Stomach (tissue), 9 donors: Measurements from ENCODE around the gene CCDC63. TPM values are rescaled to one million over a fixed set of nuclear protein-coding genes. Genes with fewer than 3 reads are reported as not detected.

Experiments
- DNase-seq, 2 donors: peaks; one replicate each; pipeline versions ENCODE4 v3.0.0 to v3.0.0-alpha.2; 2013 to 2019
- H3K27ac ChIP-seq, 5 donors: fragments of 200-600 bp in 4 of 5; sonication (generic) in 4 of 5; one replicate each; pipeline ENCODE4 v1.5.1; 2013 to 2019; ENCODE audit warnings: mild to moderate bottlenecking in 1 of 5, moderate library complexity in 1 of 5
- H3K27me3 ChIP-seq, 3 donors: fragments of 200-600 bp; sonication (generic); one replicate each; pipeline ENCODE4 v1.5.1; 2017 to 2019; ENCODE audit warnings: mixed run types in 1 of 3
- H3K36me3 ChIP-seq, 4 donors: fragments of 200-600 bp; sonication (generic); 1 replicate in 3 of 4; 2 replicates in 1 of 4; pipeline ENCODE4 v1.5.1; 2016 to 2019
- H3K4me1 ChIP-seq, 4 donors: fragments of 200-600 bp; sonication (generic); one replicate each; pipeline ENCODE4 v1.5.1; 2016 to 2019
- H3K4me3 ChIP-seq, 4 donors: fragments of 200-600 bp; sonication (generic) in 3 of 4; one replicate each; pipeline ENCODE4 v1.5.1; 2016 to 2019; ENCODE audit warnings: mild to moderate bottlenecking in 1 of 4
- H3K9me3 ChIP-seq, 4 donors: fragments of 200-600 bp; sonication (generic); one replicate each; pipeline ENCODE4 v1.5.1; 2016 to 2019
- EP300 ChIP-seq: sonication (generic); formaldehyde crosslinking; IDR thresholded peaks from one replicate; pipeline ENCODE4 v1.6.1; 2017; ENCODE audit warnings: antibody characterized with exemption
- POLR2A ChIP-seq, 4 donors: fragments of 450-650 bp; IDR thresholded peaks; one replicate each; pipeline ENCODE4 v1.6.1; 2016; ENCODE audit warnings: antibody characterized with exemption in 4 of 4, control low read depth in 2 of 4, mild to moderate bottlenecking in 1 of 4, moderate library complexity in 1 of 4
- POLR2AphosphoS5 ChIP-seq, 3 donors: sonication (generic); formaldehyde crosslinking; IDR thresholded peaks; one replicate each; pipeline ENCODE4 v1.6.1; 2016; ENCODE audit warnings: antibody characterized with exemption in 3 of 3
- WGBS, 5 donors: extraction: QIAGEN DNeasy Blood & Tissue Kit in 3 of 5; methylation state at CpG; one replicate each; pipeline versions ENCODE4 v1.1.5 to v1.1.7; 2013 to 2018; 5-methylcytosine and 5-hydroxymethylcytosine counted together
- intact Hi-C: fragments of 100-400 bp; cut with DNase I; formaldehyde crosslinking; loops from one replicate; pipeline ENCODE4 v1.15.1; 2023; ENCODE audit warnings: low total_unique reads
- polyA plus RNA-seq, 3 donors: library from polyadenylated mRNA; stranded (reverse); fragments of 200-250 nt; gene quantifications; one replicate each; pipeline ENCODE4 v1.2.3, GENCODE V29; 2013
- total RNA-seq, 5 donors: library from RNA; depleted of rRNA; stranded (reverse); fragments of >200 nt; gene quantifications; one replicate each; pipeline versions ENCODE4 v1.1.0 to v1.2.3, GENCODE V29; 2014 to 2016
- TF ChIP-seq, protein P1 (sequence below), 7 experiments: fragments of 450-650 bp in 4 of 7; fragments of 200-600 bp in 3 of 7; sonication (generic) in 3 of 7; IDR thresholded peaks; one replicate each; pipeline ENCODE4 v1.5.1; 2016 to 2019; ENCODE audit warnings: antibody characterized with exemption in 7 of 7, control low read depth in 2 of 7, mild to moderate bottlenecking in 1 of 7
- donor health status: healthy with polysubstance abuse.
- donor health status: Bipolar disorder and iron deficiency.
- donor health status: healthy.

CCDC63 gene
- total and polyA plus RNA-seq, 8 donors, result not detected

DNA sequence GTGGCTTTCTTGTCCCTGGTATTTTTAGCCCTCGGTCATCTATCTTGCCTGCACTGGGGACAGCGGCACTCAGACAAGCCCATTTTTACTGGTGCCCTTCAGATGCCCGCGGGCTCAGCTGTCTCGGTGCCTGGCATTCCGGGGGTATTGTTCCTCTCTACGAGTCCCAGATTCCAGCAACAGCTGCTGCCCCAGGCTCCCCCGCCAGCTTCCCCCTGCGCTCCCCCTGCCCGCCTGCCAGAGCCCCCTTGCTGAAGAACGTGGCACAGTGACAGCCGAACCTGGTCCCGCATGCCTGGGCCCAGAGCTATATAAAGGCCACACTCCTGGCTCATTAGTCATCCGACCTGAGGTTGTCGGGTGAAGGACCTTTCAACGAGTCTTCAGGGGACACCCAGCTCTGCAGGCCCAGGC lies 84.5 kb downstream of the CCDC63 start:
- H3K4me3 ChIP-seq, result no peak overlapping the region
- no peaks in the 10 kb centered on the region for H3K9me3 ChIP-seq
- H3K27ac ChIP-seq, result no peak overlapping the region
- TF ChIP-seq EP300, result no peak
- peaks cover 0 to 71% (median 6%) of the 10 kb centered on the region in 3 donors for H3K27me3 ChIP-seq
- peak in 1 of 2 donors; percentile 14 for DNase-seq
- WGBS, 5 donors, result 60 to 71% (median 63%) methylated on average over 12 to 16 of the region's 16 CpGs
- H3K36me3 ChIP-seq, result no peaks in the 10 kb centered on the region
- H3K4me1 ChIP-seq, result no peaks in the 10 kb centered on the region
- intact Hi-C loops, result loop anchor here (10.0 kb wide), 1 partner anchor 373 kb away; no protein-coding TSS in a partner anchor

DNA sequence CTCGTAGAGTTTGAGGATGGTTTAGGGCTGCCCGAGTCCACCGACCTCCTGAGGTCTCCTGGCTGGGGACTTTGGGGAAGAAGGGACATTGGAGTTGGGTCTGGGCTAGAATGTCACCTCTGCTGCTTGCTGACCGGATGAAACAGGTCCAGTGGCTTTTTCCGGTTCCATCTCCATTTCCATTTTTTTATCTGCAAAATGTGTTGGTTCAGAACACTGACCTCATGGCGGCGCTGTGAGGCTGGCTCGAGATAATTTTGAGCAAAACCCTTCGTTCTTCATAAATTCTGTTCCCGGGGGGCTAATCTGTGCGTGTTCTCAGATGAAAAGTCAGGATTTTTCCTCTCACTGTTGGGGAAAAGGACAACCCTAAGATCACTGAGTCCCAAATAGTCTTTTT lies 85.3 kb downstream of the CCDC63 start:
- 38 to 50% (median 39%) methylated on average over 11 of the region's 11 CpGs for WGBS, 5 donors
- peaks cover 0 to 77% (median 6%) of the 10 kb centered on the region in 3 donors for H3K27me3 ChIP-seq
- H3K4me1 ChIP-seq, result peaks cover 0 to 4% (median 2%) of the 10 kb centered on the region in 4 donors
- intact Hi-C loops, result loop anchor here (10.0 kb wide), 1 partner anchor 373 kb away; no protein-coding TSS in a partner anchor
- no peaks in the 10 kb centered on the region for H3K36me3 ChIP-seq
- no peak overlapping the region for H3K27ac ChIP-seq
- H3K9me3 ChIP-seq, result no peaks in the 10 kb centered on the region
- TF ChIP-seq, protein P1, sequence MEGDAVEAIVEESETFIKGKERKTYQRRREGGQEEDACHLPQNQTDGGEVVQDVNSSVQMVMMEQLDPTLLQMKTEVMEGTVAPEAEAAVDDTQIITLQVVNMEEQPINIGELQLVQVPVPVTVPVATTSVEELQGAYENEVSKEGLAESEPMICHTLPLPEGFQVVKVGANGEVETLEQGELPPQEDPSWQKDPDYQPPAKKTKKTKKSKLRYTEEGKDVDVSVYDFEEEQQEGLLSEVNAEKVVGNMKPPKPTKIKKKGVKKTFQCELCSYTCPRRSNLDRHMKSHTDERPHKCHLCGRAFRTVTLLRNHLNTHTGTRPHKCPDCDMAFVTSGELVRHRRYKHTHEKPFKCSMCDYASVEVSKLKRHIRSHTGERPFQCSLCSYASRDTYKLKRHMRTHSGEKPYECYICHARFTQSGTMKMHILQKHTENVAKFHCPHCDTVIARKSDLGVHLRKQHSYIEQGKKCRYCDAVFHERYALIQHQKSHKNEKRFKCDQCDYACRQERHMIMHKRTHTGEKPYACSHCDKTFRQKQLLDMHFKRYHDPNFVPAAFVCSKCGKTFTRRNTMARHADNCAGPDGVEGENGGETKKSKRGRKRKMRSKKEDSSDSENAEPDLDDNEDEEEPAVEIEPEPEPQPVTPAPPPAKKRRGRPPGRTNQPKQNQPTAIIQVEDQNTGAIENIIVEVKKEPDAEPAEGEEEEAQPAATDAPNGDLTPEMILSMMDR (IDR thresholded peaks at IDR 0.05), result no peak
- TF ChIP-seq EP300 (no peak), POLR2AphosphoS5 (IDR thresholded peaks at IDR 0.05) (no peak), POLR2A (IDR thresholded peaks at IDR 0.05) (no peak)
- no peak overlapping the region for H3K4me3 ChIP-seq
- DNase-seq, result no peak

DNA sequence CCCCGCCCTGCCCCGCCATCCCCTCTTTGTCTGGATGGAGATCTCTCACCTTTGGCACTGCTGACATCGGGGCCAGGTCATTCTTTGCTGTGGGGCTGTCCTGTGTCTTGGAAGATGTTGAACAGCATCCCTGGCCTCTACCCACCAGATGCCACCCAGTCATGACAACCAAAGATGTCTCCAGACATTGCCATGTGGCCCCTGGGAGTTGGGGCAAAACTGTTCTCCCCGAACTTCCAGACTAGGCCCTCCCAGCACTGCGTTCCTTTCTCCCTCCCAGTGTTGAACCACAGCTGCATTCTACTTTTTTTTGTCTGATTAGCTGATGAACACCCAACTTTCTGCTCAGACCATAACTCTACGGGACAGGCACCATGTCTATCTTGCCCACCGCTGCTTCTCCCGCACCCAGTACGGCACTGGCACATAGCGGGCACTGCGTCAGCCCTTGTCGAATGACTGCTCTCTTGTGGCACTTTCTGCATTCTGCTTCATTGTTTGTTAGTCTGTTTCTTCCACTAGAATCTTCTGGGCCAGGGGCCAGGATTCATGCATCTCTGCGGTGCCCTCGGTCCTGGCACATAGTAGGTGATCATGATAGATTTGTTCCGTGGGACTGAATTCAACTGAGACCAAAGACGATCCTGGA lies 86.7 kb downstream of the CCDC63 start:
- WGBS, 5 donors, result 89 to 92% (median 91%) methylated on average over 16 of the region's 16 CpGs
- TF ChIP-seq, protein P1 (IDR thresholded peaks at IDR 0.05), result no peak
- no peak for TF ChIP-seq POLR2AphosphoS5 (IDR thresholded peaks at IDR 0.05)
- TF ChIP-seq POLR2A (IDR thresholded peaks at IDR 0.05), result no peak
- no peak for TF ChIP-seq EP300
- intact Hi-C loops, result loop anchor here (10.0 kb wide), 1 partner anchor 371 kb away; no protein-coding TSS in a partner anchor
- Histone ChIP-seq H3K4me3 (no peak overlapping the region), H3K9me3 (no peaks in the 10 kb centered on the region), H3K4me1 (peaks cover 0 to 8% (median 4%) of the 10 kb centered on the region in 4 donors), H3K27me3 (peaks cover 0 to 74% (median 9%) of the 10 kb centered on the region in 3 donors), H3K27ac (no peak overlapping the region), H3K36me3 (no peaks in the 10 kb centered on the region)
- DNase-seq, result no peak

DNA sequence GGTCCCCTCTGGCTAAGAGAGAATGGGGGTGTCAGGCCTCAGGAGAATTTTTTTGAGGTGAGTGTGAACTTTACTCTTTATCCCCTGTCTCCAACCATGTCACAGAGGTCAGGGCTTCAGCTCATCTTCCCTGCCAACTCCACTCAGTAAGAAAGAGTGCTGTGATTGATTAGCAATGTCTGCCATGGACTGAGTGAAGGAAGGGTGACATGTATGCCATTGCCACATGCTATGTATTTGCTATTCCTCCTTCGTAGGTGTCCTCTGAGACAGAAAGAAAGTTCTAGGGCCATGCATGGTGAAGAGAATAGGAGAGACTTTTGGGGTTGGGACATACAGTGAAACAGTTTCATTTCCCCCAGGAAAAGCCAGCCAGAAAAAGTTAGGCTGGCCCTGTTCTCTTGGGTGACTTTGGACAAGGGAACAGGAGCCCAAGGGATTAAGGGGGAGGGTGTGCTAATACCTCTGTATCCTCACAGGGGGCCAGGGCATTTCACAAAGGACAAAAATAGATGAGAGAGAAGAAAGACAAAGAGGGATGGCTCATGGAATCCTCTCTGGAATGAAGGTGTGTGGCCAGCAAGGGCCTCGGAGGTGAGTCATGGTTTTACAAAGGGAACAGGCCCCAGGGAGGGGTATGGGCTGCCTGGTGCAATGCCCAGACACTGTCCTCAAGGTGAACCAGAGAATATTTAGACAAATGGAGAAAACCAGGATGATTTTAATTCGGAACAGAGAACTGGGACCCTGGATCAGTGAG lies 87.5 kb downstream of the CCDC63 start:
- Histone ChIP-seq H3K4me3 (no peak overlapping the region), H3K9me3 (no peaks in the 10 kb centered on the region), H3K27ac (no peak overlapping the region), H3K27me3 (peaks cover 0 to 67% (median 9%) of the 10 kb centered on the region in 3 donors), H3K36me3 (no peaks in the 10 kb centered on the region), H3K4me1 (peaks cover 0 to 8% (median 4%) of the 10 kb centered on the region in 4 donors)
- TF ChIP-seq POLR2AphosphoS5 (IDR thresholded peaks at IDR 0.05), result no peak
- TF ChIP-seq EP300, result no peak
- TF ChIP-seq, protein P1 (IDR thresholded peaks at IDR 0.05), result no peak
- TF ChIP-seq POLR2A (IDR thresholded peaks at IDR 0.05), result no peak
- intact Hi-C loops, result loop anchor here (10.0 kb wide), 1 partner anchor 371 kb away; no protein-coding TSS in a partner anchor
- WGBS, 5 donors, result 62 to 74% (median 66%) methylated on average over 3 of the region's 3 CpGs
- no peak for DNase-seq
